K562 (cell line): ENCODE data around the gene TRIM23. TPM values are rescaled to one million over a fixed set of nuclear protein-coding genes. Genes with fewer than 3 reads are reported as not detected.

ENCODE experiments used
- ARID3B ChIP-seq: fragments of 250-450 bp; sonication (Bioruptor Pico); IDR thresholded peaks from 2 replicates; pipeline ENCODE4 v1.4.0; 2020; ENCODE audit warnings: borderline replicate concordance
- CHD2 ChIP-seq: IDR thresholded peaks from 2 replicates; pipeline ENCODE4 v1.6.1; 2011; ENCODE audit warnings: low read depth, low read length
- CREM ChIP-seq: IDR thresholded peaks from 2 replicates; pipeline ENCODE4 v1.6.1; 2014; ENCODE audit warnings: antibody characterized with exemption, low read depth
- IRF2 ChIP-seq: sonication (generic); formaldehyde crosslinking; IDR thresholded peaks from 2 replicates; pipeline ENCODE4 v1.8.1; 2022; ENCODE audit warnings: mild to moderate bottlenecking, missing genetic modification reagents
- KLF1 ChIP-seq: fragments of 450-650 bp; IDR thresholded peaks from 2 replicates; pipeline ENCODE4 v1.6.1; 2016; ENCODE audit warnings: missing genetic modification characterization, missing compliant biosample characterization
- MYNN ChIP-seq, 2 experiments: sonication (generic); formaldehyde crosslinking in 1 of 2; IDR thresholded peaks; 2 replicates each; pipeline versions ENCODE4 v1.5.0 to v1.6.1; 2016 to 2020; ENCODE audit warnings: antibody characterized with exemption in 1 of 2, missing genetic modification reagents in 1 of 2
- NEUROD1 ChIP-seq: fragments of 150-350 bp; IDR thresholded peaks from 2 replicates; pipeline ENCODE4 v1.6.1; 2014; ENCODE audit warnings: borderline replicate concordance, low read length, low read depth; ENCODE audit not compliant: partially characterized antibody
- NR1H2 ChIP-seq: sonication (generic); formaldehyde crosslinking; IDR thresholded peaks from 2 replicates; pipeline ENCODE4 v1.4.0; 2020; ENCODE audit warnings: mild to moderate bottlenecking, missing genetic modification reagents
- PHTF2 ChIP-seq: fragments of 250-450 bp; sonication (Bioruptor Pico); IDR thresholded peaks from 2 replicates; pipeline ENCODE4 v1.5.0; 2021; ENCODE audit warnings: mild to moderate bottlenecking
- POLR2G ChIP-seq: fragments of 200-400 bp; formaldehyde crosslinking; IDR thresholded peaks from 2 replicates; pipeline ENCODE4 v1.6.1; 2017; ENCODE audit warnings: low read depth, mild to moderate bottlenecking, antibody characterized with exemption, low read length, moderate library complexity
- RBM39 ChIP-seq: fragments of 200-400 bp; formaldehyde crosslinking; optimal IDR thresholded peaks from 2 replicates; pipeline ENCODE3; 2018; ENCODE audit warnings: low read depth, low read length
- RCOR1 ChIP-seq, 2 experiments: IDR thresholded peaks; 2 replicates each; pipeline ENCODE4 v1.6.1; 2012; ENCODE audit warnings: low read depth in 2 of 2, low read length in 2 of 2, borderline replicate concordance in 1 of 2, improper control_type of control experiment in 1 of 2
- SMAD3 ChIP-seq: fragments of 450-650 bp; formaldehyde crosslinking; conservative IDR thresholded peaks from 2 replicates; pipeline ENCODE4 v1.4.0; 2020; ENCODE audit warnings: mild to moderate bottlenecking
- SP2 ChIP-seq: IDR thresholded peaks from 2 replicates; pipeline ENCODE4 v1.6.1; 2011; ENCODE audit warnings: mild to moderate bottlenecking, low read depth, low read length, moderate library complexity; ENCODE audit not compliant: poor library complexity, severe bottlenecking; ENCODE audit errors: extremely low read depth
- USF1 ChIP-seq: sonication (generic); formaldehyde crosslinking; IDR thresholded peaks from 2 replicates; pipeline ENCODE4 v1.9.0; 2022; ENCODE audit warnings: mild to moderate bottlenecking, missing genetic modification reagents
- ZNF3 ChIP-seq: fragments of 250-450 bp; sonication (Bioruptor Pico); IDR thresholded peaks from 2 replicates; pipeline ENCODE4 v1.5.0; 2021; ENCODE audit warnings: mild to moderate bottlenecking, moderate library complexity
- ZNF316 ChIP-seq: fragments of 450-650 bp; IDR thresholded peaks from 2 replicates; pipeline ENCODE4 v1.6.1; 2016
- ZNF347 ChIP-seq: fragments of 450-650 bp; formaldehyde crosslinking; IDR thresholded peaks from 2 replicates; pipeline ENCODE4 v1.4.0; 2020; ENCODE audit warnings: low read depth, mild to moderate bottlenecking, moderate library complexity
- ZNF445 ChIP-seq: fragments of 250-450 bp; sonication (Bioruptor Pico); IDR thresholded peaks from 2 replicates; pipeline ENCODE4 v1.4.0; 2020; ENCODE audit warnings: low read depth, mild to moderate bottlenecking, moderate library complexity
- ZNF75A ChIP-seq: fragments of 450-650 bp; formaldehyde crosslinking; IDR thresholded peaks from 2 replicates; pipeline ENCODE4 v1.4.0; 2020; ENCODE audit warnings: mild to moderate bottlenecking
- ZNF76 ChIP-seq: fragments of 250-450 bp; sonication (Bioruptor Pico); IDR thresholded peaks from 2 replicates; pipeline ENCODE4 v1.4.0; 2020; ENCODE audit warnings: mild to moderate bottlenecking, moderate library complexity, borderline replicate concordance
- polyA plus RNA-seq, 8 experiments: library from polyadenylated mRNA; depleted of rRNA in 4 of 8; stranded (reverse) in 5 of 8; unstranded in 3 of 8; fragments of >200 nt; fragmentation: Nextera tagmentation in 2 of 8; fragmentation: Illumina TruSeq in 1 of 8; extraction: Ambion mirVana in 2 of 8; extraction: Trizol in 1 of 8; gene quantifications; 2 replicates each; pipeline versions ENCODE4 v1.2.1 to v1.2.3, GENCODE V29; 2011 to 2014; ENCODE audit warnings: inconsistent platforms in 1 of 8, missing spikeins in 1 of 8
- total RNA-seq, 7 experiments: library from RNA; depleted of rRNA in 6 of 7; stranded (reverse); fragments of >200 nt in 6 of 7; fragmentation: Illumina TruSeq in 2 of 7; extraction: Trizol in 2 of 7; gene quantifications; 2 replicates each; pipeline versions ENCODE4 v1.2.1 to v1.2.3, GENCODE V29; 2011 to 2021; ENCODE audit warnings: low replicate concordance in 1 of 7

Gene TRIM23
- total and polyA plus RNA-seq, 9 of the 15 experiments (the other 6 are each of a cell fraction or from before 2014, with no cell fraction given), result 2.4 to 8.5 (median 4.9) TPM

GRCh38 chr5:65562731-65563701 is 61.1 kb downstream of the TRIM23 start, which contains the start of the genes CENPK and PPWD1 (continued):
- TF ChIP-seq ZNF3 (CRISPR knock-in tag), result no peak
- peak; percentile 99 for TF ChIP-seq CREM
- no peak for TF ChIP-seq ZNF445 (CRISPR knock-in tag)
- TF ChIP-seq ARID3B (CRISPR knock-in tag), result no peak
- no peak for TF ChIP-seq USF1 (CRISPR knock-in tag)
- TF ChIP-seq RCOR1 (IDR thresholded peaks at IDR 0.05; ENCODE audit: borderline replicate concordance in 1 of 2, low read depth in 2 of 2, low read length in 2 of 2), result peak in 1 of 2 experiments; percentile 51; a peak in 2 of 4 replicates
- TF ChIP-seq KLF1 (tag), result no peak
- TF ChIP-seq ZNF347 (CRISPR knock-in tag), result no peak
- no peak for TF ChIP-seq PHTF2 (CRISPR knock-in tag)
- TF ChIP-seq RBM39, result peak; percentile 39
- no peak for TF ChIP-seq IRF2 (CRISPR knock-in tag)
- TF ChIP-seq MYNN (IDR thresholded peaks at IDR 0.05), result no peak
- no peak for TF ChIP-seq MYNN (CRISPR knock-in tag; IDR thresholded peaks at IDR 0.05)
- TF ChIP-seq ZNF75A, result no peak
- TF ChIP-seq NR1H2, result peak; percentile 64; the same call in 1 of the 2 replicates
- TF ChIP-seq ZNF316, result peak; percentile 5; the same call in 1 of the 2 replicates
- TF ChIP-seq NEUROD1, result peak; percentile 68
- peak; percentile 59; the same call in 1 of the 2 replicates for TF ChIP-seq ZNF76
- TF ChIP-seq SP2, result no peak
- TF ChIP-seq CHD2, result peak; percentile 60; the same call in 1 of the 2 replicates
- no peak; the same call in 1 of the 2 replicates for TF ChIP-seq SMAD3 (CRISPR knock-in tag)
- TF ChIP-seq POLR2G, result peak; percentile 95
